Nephron progenitor cell (in vitro differentiated cells): ENCODE results near the gene C10orf90.

ENCODE experiments used
- DNase-seq: peaks from one replicate; pipeline ENCODE4 v3.0.0; 2021
- H3K27ac Mint-ChIP-seq: 2 replicates; pipeline ENCODE4 v1.8.0; 2021; ENCODE audit warnings: mild to moderate bottlenecking, moderate library complexity, mixed read lengths
- H3K27me3 Mint-ChIP-seq: 2 replicates; pipeline ENCODE4 v1.8.0; 2021; ENCODE audit warnings: mild to moderate bottlenecking, low read depth, mixed read lengths; ENCODE audit not compliant: poor library complexity
- H3K36me3 Mint-ChIP-seq: 2 replicates; pipeline ENCODE4 v1.8.0; 2021; ENCODE audit warnings: low read depth, mixed read lengths
- H3K4me1 Mint-ChIP-seq: 2 replicates; pipeline ENCODE4 v1.8.0; 2021; ENCODE audit warnings: mixed read lengths
- H3K4me3 Mint-ChIP-seq: 2 replicates; pipeline ENCODE4 v1.8.0; 2021; ENCODE audit warnings: mild to moderate bottlenecking, moderate library complexity, mixed read lengths
- H3K9me3 Mint-ChIP-seq: 2 replicates; pipeline ENCODE4 v1.8.0; 2021; ENCODE audit warnings: mild to moderate bottlenecking, moderate library complexity, mixed read lengths
- TF ChIP-seq, protein P1 (sequence below): fragments of 200-600 bp; sonication (generic); IDR thresholded peaks from 2 replicates; pipeline ENCODE4 v1.5.0; 2021; ENCODE audit warnings: antibody characterized with exemption

C10orf90 gene

DNA sequence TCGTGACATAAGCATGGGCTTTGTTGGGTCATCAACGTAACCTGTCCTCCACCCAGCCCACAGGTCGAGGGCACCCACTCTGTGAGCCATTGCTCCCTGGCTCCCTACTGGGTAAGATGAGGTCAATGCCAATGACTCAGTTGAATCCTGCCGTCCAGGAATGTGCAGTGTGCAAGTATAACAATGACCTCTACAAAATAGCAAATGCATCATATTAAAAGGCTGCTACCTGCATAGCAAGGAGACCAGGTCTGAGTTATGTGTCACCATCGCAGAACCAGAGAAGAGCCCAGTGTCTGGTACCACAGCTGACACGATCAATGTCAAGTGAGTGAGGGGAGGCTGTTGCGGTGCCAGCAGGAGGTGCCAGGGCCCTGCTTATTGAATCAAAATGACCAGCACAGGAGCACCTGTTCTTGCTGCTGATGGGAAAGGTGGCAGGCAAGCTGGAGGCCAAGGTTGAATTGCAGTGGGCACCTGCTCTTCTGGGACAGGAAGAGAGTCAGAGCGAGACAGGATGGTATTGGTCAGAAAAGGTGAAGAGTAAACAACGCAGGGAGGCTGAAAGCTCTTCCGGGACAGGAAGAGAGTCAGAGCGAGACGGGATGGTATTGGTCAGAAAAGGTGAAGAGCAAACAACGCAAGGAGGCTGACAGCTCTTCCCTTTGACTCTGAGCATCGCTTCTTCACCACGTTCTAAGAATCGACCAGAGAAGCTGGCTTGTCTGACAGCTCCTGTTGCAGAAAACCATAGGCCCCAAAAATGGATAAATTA is 173.5 kb downstream of the C10orf90 start:
- H3K4me3 Mint-ChIP-seq, result no peak overlapping the region
- no peak overlapping the region for H3K27ac Mint-ChIP-seq
- DNase-seq, result no peak
- H3K36me3 Mint-ChIP-seq, result no peaks in the 10 kb centered on the region
- no peaks in the 10 kb centered on the region for H3K9me3 Mint-ChIP-seq
- H3K27me3 Mint-ChIP-seq, result peaks cover 12% of the 10 kb centered on the region
- H3K4me1 Mint-ChIP-seq, result no peaks in the 10 kb centered on the region
- TF ChIP-seq, protein P1, sequence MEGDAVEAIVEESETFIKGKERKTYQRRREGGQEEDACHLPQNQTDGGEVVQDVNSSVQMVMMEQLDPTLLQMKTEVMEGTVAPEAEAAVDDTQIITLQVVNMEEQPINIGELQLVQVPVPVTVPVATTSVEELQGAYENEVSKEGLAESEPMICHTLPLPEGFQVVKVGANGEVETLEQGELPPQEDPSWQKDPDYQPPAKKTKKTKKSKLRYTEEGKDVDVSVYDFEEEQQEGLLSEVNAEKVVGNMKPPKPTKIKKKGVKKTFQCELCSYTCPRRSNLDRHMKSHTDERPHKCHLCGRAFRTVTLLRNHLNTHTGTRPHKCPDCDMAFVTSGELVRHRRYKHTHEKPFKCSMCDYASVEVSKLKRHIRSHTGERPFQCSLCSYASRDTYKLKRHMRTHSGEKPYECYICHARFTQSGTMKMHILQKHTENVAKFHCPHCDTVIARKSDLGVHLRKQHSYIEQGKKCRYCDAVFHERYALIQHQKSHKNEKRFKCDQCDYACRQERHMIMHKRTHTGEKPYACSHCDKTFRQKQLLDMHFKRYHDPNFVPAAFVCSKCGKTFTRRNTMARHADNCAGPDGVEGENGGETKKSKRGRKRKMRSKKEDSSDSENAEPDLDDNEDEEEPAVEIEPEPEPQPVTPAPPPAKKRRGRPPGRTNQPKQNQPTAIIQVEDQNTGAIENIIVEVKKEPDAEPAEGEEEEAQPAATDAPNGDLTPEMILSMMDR, result no peak

DNA sequence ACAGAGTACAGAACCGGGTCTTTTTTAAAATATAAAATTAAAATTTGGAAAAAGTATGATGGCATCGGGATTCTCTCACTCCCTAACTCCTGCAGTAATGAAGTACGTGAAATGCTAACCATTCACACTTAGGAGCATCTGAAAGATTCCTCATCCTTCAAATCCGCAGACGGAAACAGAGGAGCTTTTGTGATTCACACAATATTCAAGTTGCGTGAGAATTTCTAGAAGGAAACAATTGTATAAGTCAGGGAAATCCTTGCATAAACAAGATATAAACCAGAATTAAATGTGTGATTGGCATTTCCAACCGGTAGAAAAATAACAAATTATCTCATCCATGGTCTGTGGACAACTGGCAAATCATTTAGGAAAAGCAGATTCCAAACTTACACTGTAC is 179.0 kb downstream of the C10orf90 start:
- DNase-seq, result no peak
- Mint-ChIP-seq H3K36me3 (peaks cover 5% of the 10 kb centered on the region), H3K27me3 (peaks cover 7% of the 10 kb centered on the region), H3K4me3 (no peak overlapping the region), H3K9me3 (peaks cover 18% of the 10 kb centered on the region), H3K27ac (no peak overlapping the region), H3K4me1 (no peaks in the 10 kb centered on the region)
- TF ChIP-seq, protein P1, result no peak

DNA sequence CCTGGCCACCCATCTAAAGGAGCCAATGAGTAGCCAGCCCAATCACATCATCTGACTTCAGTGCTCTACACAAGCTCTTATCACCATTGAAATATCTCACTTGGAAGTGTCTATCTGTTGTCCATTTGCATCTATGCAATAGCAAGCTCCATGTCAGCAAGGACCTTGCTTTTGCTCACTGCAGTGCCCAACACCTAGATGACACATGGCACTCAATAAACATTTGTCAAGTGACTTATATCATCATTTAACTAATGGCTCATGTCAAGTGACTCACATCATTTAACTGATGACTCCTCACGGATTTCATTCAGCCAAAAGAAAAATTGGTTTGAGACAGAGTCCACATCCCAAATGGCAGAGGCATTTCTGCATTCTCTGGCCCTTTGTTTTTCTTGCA is 189.3 kb downstream of the C10orf90 start:
- Mint-ChIP-seq H3K4me1 (peaks cover 21% of the 10 kb centered on the region), H3K27ac (no peak overlapping the region), H3K4me3 (no peak overlapping the region), H3K9me3 (no peaks in the 10 kb centered on the region), H3K36me3 (no peaks in the 10 kb centered on the region), H3K27me3 (no peaks in the 10 kb centered on the region)
- no peak for DNase-seq
- TF ChIP-seq, protein P1, result no peak

DNA sequence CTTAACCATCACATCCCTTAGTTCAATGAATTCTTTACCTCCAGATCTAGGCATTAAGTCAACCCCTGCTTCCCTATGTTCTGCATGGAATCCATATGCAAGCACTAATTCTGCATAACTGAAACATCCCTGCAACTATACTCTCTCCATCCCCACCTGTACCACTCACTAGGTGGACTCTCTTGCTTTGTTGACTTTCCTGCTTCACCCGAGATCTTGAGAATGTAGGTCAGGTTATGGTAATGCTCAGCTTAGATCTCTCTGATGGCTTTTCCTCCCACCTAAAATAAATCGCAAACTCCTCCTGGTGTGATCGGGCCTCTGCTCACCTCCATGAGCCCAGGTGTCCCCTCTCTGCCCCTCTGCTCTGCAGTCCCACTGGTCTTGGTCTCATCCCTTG is 189.8 kb downstream of the C10orf90 start:
- Mint-ChIP-seq H3K4me3 (no peak overlapping the region), H3K4me1 (peaks cover 26% of the 10 kb centered on the region), H3K27ac (no peak overlapping the region), H3K9me3 (no peaks in the 10 kb centered on the region), H3K27me3 (peaks cover 3% of the 10 kb centered on the region), H3K36me3 (no peaks in the 10 kb centered on the region)
- TF ChIP-seq, protein P1, result no peak
- DNase-seq, result no peak

DNA sequence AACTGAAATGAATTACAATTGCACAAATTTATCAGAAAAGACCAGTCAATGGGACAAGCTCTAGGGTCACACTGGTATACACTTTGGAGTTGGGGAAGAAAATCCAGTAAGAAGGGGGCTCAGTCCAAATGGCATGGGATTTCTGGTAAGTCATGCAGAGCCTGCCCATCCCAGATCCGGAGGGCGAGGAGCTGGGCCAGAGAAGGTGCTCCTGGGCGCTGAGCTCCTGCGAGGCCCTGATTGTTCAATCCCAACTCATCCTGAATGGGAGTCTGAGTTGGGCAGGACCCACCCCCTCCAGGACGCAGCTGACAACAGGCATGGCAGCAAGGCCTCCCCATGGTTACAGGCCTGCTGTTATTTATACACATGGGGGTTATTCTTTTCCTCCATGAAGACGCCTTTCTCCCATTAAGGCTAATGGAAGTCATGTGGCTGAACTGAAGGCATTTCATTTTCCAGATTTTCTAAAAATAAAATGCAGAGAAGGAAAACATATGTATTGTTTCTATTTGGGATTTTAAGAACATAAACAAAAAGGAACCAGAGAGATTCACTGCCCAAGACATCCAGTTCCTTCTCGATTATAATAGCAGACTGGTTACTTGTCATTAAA is 191.1 kb downstream of the C10orf90 start:
- Mint-ChIP-seq H3K27me3 (peaks cover 3% of the 10 kb centered on the region), H3K27ac (no peak overlapping the region), H3K9me3 (no peaks in the 10 kb centered on the region), H3K4me1 (peaks cover 36% of the 10 kb centered on the region), H3K4me3 (no peak overlapping the region), H3K36me3 (no peaks in the 10 kb centered on the region)
- TF ChIP-seq, protein P1, result no peak
- DNase-seq, result no peak

DNA sequence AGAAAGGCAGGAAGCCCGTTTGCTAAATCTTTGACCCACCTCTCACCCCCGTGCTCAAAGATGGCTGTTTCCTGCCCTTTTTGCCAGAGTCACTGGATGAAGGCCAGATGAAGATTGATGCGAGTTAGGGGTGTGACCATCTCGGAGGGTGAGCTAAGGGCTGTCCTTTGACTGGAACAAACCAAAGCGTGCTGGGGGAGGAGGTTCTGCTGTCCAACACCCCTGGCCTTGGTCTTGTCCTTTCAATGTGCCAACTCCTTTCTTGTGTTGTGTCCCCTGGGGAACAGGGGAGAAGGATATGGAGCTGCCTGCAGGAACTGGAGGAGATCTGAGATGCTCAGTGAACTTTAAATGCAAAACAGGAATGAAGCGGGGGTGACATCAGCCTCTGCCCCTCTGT is 191.9 kb downstream of the C10orf90 start:
- DNase-seq, result no peak
- TF ChIP-seq, protein P1, result no peak
- Mint-ChIP-seq H3K4me1 (peaks cover 36% of the 10 kb centered on the region), H3K27me3 (peaks cover 3% of the 10 kb centered on the region), H3K36me3 (no peaks in the 10 kb centered on the region), H3K9me3 (no peaks in the 10 kb centered on the region), H3K27ac (no peak overlapping the region), H3K4me3 (no peak overlapping the region)
